Astrocyte of the spinal cord (primary cell): ENCODE data around the gene WDR20.

Source experiments
- DNase-seq: peaks from one replicate; pipeline ENCODE4 v3.0.0; 2011; ENCODE audit warnings: low read depth, low spot score
- H3K4me3 ChIP-seq: 2 replicates; pipeline ENCODE4 v1.5.1; 2011; ENCODE audit warnings: low read depth, mild to moderate bottlenecking, low read length, moderate library complexity
- in situ Hi-C: cut with HindIII; loops from 2 replicates; pipeline ENCODE4 v1.10.0; 2017; ENCODE audit warnings: low sequenced_read_pairs
- TF ChIP-seq, protein P1 (sequence below): IDR thresholded peaks from 2 replicates; pipeline ENCODE4 v1.5.1; 2012; ENCODE audit warnings: low read depth, mild to moderate bottlenecking, low read length, inconsistent platforms

WDR20 gene

DNA sequence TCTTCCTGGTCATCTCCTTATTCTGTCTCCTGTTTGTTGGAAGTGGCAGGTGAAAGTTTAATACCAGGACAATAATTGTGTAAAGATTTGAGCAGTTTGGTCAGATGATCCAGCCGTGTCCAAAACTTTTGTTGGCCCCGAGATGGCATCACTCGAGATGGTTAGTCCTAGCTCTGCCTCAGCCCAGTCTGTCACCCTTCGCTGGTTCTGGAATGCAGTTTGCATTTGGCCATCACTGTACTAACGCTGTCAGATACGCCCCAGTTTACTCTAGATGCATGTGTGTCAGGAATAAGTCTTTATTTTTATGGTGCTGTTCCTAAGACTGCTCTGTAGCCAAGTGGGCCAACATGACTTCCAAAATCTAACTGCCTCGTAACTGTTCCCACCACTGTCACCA, 85.7 kb downstream of the WDR20 start:
- in situ Hi-C loops, result no loop called here
- H3K4me3 ChIP-seq, result no peak overlapping the region
- TF ChIP-seq, protein P1, sequence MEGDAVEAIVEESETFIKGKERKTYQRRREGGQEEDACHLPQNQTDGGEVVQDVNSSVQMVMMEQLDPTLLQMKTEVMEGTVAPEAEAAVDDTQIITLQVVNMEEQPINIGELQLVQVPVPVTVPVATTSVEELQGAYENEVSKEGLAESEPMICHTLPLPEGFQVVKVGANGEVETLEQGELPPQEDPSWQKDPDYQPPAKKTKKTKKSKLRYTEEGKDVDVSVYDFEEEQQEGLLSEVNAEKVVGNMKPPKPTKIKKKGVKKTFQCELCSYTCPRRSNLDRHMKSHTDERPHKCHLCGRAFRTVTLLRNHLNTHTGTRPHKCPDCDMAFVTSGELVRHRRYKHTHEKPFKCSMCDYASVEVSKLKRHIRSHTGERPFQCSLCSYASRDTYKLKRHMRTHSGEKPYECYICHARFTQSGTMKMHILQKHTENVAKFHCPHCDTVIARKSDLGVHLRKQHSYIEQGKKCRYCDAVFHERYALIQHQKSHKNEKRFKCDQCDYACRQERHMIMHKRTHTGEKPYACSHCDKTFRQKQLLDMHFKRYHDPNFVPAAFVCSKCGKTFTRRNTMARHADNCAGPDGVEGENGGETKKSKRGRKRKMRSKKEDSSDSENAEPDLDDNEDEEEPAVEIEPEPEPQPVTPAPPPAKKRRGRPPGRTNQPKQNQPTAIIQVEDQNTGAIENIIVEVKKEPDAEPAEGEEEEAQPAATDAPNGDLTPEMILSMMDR, result no peak
- no peak for DNase-seq

DNA sequence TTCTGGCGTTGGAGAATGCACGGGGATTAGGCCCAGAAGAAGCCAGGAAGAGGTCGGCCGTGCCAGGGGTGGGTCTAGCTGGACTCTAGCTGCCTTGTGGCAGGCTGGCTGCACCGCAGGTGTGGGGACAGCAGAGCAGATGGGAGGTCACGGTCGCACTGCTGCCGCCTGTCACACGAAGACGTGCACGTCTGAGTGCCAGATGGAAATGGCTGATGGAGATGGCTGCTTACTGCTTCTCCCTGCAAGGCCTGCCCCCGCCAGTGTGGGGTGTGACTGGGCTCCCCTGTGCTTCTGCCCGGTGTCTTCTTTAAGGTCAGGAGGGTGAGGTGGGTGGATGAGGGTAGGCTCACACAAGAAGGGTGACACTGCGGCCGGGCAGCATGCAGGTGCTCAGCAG, 86.2 kb downstream of the WDR20 start:
- H3K4me3 ChIP-seq, result no peak overlapping the region
- TF ChIP-seq, protein P1, result no peak

DNA sequence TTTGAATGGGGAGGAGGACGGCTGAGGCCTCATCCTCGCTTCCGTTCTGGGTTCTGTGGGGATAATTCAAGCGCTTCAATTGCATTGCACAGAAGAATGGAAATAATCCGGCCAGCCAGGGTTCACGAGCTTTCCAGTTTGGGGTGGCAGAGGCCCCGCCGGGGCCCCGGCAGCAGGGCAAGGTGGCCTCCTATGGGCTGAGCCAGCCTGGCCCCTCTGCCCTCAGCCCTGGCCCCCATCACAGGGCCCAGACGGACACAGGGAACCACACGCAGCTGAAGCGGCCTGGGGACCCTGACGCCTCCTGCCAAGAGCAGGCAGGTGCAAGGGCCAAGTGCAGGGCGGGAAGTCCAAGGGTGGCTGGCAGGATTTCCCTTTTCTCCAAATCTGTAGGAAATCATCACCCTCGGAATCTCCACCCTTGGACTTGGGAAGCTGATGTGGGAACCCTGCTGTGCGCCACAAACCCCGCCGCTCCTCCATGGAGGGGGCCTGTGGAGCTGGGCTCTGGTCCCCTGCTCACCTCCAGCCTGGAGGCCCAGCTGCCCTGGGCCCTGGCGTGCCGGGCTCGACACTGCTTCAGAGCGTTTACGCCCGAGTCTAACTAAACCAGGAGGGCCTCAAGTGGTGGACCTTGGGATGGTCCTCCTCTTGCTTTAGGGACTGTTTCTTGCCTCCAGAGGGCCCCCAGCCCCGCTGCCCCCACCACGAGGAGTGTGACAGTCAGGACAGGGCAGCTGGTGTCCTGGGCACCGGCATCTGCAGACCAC, 86.8 kb downstream of the WDR20 start:
- DNase-seq, result no peak
- no peak overlapping the region for H3K4me3 ChIP-seq
- in situ Hi-C loops, result no loop called here
- TF ChIP-seq, protein P1, result no peak

More for the DNA sequence above, 86.2 kb downstream of the WDR20 start:
- in situ Hi-C loops, result no loop called here
- no peak for DNase-seq

DNA sequence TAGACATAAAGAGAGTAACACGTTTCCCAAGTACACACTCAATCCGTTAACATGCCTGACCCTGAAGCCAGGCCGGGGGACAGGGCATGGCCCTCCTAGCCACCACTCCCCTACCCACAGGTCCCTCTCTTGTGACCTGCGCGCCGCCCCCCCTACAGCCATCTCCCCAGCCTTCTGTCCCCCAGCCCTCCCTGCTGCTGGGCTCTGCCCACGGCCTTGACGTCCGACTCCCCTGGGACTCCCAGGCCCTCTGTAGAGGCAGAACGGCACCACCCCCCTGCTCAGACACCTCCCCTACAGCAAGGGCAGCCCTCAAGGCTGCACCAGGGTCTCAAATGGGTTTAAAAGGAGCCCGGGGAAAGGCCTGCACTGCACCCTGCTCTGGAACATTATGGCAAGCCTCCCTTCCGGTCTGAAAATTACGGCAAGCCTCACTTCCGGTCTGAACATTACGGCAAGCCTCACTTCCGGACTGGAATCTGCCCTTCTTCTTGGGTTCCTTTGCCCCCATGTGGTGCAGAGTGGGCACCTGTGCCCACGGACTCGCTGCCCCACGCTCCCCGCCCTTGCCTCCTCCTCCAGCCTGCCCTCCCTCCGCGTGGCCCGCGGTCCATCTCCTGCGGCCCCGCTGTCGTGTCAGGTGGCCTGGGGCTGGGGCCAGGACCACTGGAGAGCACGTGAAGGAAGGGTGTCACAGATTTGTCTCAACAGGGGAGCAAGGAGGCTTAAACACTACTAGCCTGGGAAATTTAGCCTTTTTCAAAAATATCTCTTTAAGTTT, 87.7 kb downstream of the WDR20 start:
- TF ChIP-seq, protein P1, result no peak
- no peak for DNase-seq
- in situ Hi-C loops, result no loop called here
- no peak overlapping the region for H3K4me3 ChIP-seq

DNA sequence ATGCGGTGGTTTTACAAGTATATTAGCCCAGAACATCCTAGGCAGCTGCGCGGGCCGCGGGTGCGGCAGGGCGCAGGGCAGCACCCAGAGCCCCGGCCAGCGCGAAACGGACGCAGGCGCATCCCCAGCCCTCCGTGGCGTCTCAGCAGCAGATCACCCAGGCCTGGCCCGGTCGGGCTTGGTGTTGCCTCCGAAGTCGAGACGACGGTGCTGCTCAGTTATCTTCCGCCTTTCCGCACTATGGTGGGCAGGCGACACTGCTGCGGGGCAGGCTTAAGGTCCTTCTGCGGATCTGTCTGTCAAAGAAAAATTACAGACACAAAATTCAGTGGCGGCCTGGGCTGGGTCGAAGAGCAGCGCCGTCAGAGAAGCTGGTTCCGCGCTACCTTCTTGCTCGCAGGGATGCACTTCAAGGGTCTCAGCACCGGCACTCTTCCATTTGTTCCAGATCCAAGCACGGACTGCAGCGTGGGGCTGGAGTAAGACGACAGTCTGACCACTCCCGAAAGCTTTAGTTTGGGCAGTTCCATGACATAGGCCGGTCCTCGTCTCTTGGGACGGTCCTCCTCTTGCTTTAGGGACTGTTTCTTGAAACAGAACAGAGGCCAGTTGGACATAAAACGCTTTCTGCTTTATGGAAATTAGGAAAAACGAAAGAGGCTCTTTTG, 89.5 kb downstream of the WDR20 start:
- in situ Hi-C loops, result no loop called here
- DNase-seq, result no peak
- TF ChIP-seq, protein P1, result no peak
- no peak overlapping the region for H3K4me3 ChIP-seq

DNA sequence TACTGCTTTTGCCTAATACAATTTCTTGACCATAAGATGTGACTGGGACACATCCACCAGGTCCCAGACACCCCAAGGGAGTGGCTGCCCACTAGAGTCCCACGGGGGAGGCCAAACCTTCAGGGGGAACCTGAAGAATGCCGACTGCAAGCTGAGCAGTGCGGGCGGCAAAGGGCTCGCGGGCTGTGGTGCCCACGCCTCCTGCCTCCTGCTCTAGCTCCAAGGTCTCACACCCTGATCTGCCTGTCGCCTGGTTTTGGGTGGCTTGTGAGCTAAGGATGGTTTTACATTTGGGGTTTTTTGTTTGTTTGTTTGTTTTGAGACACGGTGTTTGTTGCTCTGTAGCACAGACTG, 90.0 kb downstream of the WDR20 start:
- no peak for DNase-seq
- H3K4me3 ChIP-seq, result no peak overlapping the region
- in situ Hi-C loops, result no loop called here
- TF ChIP-seq, protein P1, result no peak
